Activated gamma-delta T cell (primary cell): Measurements from ENCODE around the gene TENM4.

Experiments
- DNase-seq: peaks from one replicate; lab custom pipeline; 2025; lab: John Stamatoyannopoulos, UW

TENM4 gene

GRCh38 chr11:78787696-78788095, 653.1 kb downstream of the TENM4 start:
- no peak for DNase-seq

GRCh38 chr11:78786746-78787145, 654.1 kb downstream of the TENM4 start:
- no peak for DNase-seq

- no peak for DNase-seq
Measured at GRCh38 chr11:78786086-78786485, 654.7 kb downstream of the TENM4 start.

GRCh38 chr11:78784321-78785061, 656.3 kb downstream of the TENM4 start:
- no peak for DNase-seq

GRCh38 chr11:78783846-78784245, 657.0 kb downstream of the TENM4 start:
- no peak for DNase-seq

- no peak for DNase-seq
Measured at GRCh38 chr11:78783301-78783700, 657.5 kb downstream of the TENM4 start.

- no peak for DNase-seq
Measured at GRCh38 chr11:78782725-78783124, 658.1 kb downstream of the TENM4 start.

GRCh38 chr11:78780889-78781288, 659.9 kb downstream of the TENM4 start:
- DNase-seq, result no peak

- DNase-seq, result no peak
Measured at GRCh38 chr11:78773492-78773891, 667.3 kb downstream of the TENM4 start.

GRCh38 chr11:78773077-78773476, 667.8 kb downstream of the TENM4 start:
- no peak for DNase-seq

- no peak for DNase-seq
Measured at GRCh38 chr11:78772186-78772585, 668.6 kb downstream of the TENM4 start.

GRCh38 chr11:78770931-78771330, 669.9 kb downstream of the TENM4 start:
- no peak for DNase-seq

- no peak for DNase-seq
Measured at GRCh38 chr11:78768971-78769370, 671.9 kb downstream of the TENM4 start.

GRCh38 chr11:78768345-78768744, 672.5 kb downstream of the TENM4 start:
- no peak for DNase-seq

GRCh38 chr11:78767027-78767932, 673.5 kb downstream of the TENM4 start:
- DNase-seq, result no peak

GRCh38 chr11:78764946-78765345, 675.9 kb downstream of the TENM4 start:
- no peak for DNase-seq

GRCh38 chr11:78763664-78764063, 677.2 kb downstream of the TENM4 start:
- DNase-seq, result no peak

GRCh38 chr11:78762105-78762504, 678.7 kb downstream of the TENM4 start:
- DNase-seq, result no peak

- no peak for DNase-seq
Measured at GRCh38 chr11:78759071-78759470, 681.8 kb downstream of the TENM4 start.

GRCh38 chr11:78753297-78753696, 687.5 kb downstream of the TENM4 start:
- no peak for DNase-seq

- no peak for DNase-seq
Measured at GRCh38 chr11:78752494-78752893, 688.3 kb downstream of the TENM4 start.

- DNase-seq, result no peak
Measured at GRCh38 chr11:78748918-78749690, 691.7 kb downstream of the TENM4 start.
